GM19035 (cell line): ENCODE data around the gene PTPRCAP.

Experiments used
- ATAC-seq: cut with Tn5 transposase; IDR thresholded peaks from one replicate; pipeline ENCODE4 v1.9.1; 2021; ENCODE audit not compliant: unreplicated experiment

The PTPRCAP gene

DNA sequence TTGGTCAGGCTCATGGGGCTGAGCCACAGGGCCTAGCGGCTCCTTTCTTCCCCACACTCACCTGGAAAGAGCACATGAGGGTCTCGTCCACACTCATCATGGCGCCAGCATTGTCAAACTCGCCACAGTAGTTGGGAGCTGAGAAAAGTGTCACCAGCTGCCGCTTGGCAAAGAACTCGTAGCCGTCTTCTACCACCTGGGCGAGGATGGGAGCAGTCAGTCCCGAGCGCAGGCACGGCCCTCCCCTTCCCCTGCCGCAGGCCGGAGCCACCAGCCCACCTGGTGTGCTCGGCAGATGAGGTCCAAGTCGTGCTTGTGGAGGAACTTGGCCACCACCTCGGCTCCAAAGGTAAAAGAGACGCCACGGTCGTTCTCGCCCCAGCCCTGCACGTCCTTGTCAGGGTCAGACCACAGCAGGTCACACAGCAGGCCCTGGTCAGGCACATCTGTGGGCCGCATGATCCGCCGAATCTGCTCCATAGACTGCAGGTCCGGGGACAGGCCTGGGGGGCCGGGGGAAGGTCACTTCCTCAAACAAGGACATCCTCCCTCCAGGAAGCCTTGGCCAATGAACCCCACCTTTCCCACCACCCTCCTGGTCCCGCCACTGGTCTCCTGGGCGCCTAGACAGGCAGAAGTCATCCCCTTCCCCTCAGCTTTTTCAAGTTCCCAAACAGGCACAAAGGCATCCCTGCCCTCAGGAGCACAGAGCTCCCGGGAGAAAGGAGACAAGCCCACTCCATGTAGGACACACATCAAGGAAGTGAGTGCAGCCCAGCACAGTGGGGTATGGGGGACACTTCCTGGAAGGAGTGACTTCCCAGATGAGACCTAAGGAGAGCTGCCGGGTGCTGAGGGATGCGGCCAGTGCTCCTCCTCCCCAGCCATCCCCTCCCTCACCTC, 38.6 kb downstream of the PTPRCAP start:
- ATAC-seq, result no peak

GRCh38 chr11:67397986-67398660, 39.4 kb downstream of the PTPRCAP start:
- ATAC-seq, result no peak

DNA sequence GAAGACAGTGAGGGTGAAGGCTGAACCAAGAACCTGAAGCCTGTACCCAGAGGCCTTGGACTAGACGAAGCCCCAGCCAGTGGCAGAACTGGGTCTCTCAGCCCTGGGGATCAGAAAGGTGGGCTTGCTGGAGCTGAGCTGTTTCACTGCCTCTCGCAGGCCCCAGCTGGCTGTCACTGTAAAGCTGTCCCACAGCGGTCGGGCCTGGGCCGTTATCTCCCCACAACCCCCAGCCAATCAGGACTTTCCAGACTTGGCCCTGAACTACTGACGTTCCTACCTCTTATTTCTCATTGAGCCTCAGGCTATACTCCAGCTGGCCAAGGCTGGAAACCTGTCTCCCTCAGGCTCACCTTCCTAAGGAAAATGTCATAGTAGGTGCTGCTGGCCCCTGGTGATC, 39.9 kb downstream of the PTPRCAP start:
- ATAC-seq, result no peak

- ATAC-seq, result no peak
Measured at GRCh38 chr11:67396587-67397389, 40.7 kb downstream of the PTPRCAP start.

- no peak for ATAC-seq
Measured at GRCh38 chr11:67396259-67396581, 41.3 kb downstream of the PTPRCAP start.

DNA sequence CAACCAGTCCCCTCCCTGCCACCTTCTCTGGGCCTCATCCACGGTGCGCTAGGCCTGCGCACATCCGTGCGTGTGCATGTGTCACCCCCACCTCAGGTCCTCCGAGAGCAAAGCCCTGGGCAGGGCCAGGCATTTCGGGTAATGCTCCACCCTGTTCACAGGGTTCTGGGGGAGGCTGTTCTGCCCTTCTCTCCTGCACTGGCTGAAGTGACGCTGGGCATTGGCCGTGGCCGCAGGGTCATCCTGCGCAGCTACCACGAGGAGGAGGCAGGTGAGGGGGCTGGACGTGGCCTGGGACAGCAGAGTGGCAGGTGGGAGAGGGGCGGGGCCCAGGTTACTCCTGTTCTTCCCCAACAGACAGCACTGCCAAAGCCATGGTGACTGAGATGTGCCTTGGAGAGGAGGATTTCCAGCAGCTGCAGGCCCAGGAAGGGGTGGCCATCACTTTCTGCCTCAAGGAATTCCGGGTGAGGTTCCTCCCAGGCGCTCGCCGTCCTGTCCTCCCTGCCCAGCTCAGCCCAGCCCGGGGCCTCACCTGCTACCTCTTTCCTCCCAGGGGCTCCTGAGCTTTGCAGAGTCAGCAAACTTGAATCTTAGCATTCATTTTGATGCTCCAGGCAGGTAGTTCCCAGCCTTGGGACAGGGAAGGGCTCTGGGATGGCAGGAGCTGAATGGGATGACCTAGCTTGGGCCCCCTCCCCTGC, 41.8 kb downstream of the PTPRCAP start:
- no peak for ATAC-seq

GRCh38 chr11:67393990-67394389, 43.5 kb downstream of the PTPRCAP start:
- ATAC-seq, result no peak

DNA sequence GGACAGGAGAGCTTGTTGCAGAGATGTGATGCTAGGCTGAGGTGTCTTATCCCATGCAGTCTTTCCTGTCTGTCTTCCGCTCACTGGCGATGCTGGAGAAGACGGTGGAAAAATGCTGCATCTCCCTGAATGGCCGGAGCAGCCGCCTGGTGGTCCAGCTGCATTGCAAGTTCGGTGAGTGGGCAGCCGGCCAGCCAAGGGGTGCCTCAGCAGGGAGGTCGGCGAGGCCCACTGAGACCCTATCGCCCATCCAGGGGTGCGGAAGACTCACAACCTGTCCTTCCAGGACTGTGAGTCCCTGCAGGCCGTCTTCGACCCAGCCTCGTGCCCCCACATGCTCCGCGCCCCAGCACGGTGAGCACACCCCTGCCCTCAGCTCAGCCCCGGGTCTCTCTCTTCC, 44.0 kb downstream of the PTPRCAP start:
- ATAC-seq, result no peak

DNA sequence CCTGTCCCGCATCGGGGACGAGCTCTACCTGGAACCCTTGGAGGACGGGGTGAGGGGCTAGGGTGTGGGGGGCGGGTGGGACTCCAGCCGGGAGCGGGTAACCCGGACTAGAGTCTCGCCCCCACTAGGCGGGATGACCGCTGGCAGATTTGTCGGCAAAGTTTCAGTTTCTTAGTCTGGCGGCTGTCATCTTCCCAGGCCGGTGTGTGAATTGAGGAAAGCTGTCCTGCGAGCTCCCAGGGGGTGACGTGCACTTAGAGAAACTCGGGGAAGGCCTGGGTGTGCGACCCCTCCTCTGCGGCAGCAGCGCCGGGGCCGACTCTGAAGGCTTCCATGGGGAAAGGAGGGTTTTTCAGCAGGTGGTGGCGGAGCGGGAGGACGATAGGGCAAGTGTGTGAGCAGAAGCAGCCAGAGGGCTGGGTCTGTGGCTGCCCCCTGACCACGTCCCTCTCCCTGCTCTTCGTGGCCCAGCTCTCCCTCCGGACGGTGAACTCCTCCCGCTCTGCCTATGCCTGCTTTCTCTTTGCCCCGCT, 45.2 kb downstream of the PTPRCAP start:
- ATAC-seq, result no peak

DNA sequence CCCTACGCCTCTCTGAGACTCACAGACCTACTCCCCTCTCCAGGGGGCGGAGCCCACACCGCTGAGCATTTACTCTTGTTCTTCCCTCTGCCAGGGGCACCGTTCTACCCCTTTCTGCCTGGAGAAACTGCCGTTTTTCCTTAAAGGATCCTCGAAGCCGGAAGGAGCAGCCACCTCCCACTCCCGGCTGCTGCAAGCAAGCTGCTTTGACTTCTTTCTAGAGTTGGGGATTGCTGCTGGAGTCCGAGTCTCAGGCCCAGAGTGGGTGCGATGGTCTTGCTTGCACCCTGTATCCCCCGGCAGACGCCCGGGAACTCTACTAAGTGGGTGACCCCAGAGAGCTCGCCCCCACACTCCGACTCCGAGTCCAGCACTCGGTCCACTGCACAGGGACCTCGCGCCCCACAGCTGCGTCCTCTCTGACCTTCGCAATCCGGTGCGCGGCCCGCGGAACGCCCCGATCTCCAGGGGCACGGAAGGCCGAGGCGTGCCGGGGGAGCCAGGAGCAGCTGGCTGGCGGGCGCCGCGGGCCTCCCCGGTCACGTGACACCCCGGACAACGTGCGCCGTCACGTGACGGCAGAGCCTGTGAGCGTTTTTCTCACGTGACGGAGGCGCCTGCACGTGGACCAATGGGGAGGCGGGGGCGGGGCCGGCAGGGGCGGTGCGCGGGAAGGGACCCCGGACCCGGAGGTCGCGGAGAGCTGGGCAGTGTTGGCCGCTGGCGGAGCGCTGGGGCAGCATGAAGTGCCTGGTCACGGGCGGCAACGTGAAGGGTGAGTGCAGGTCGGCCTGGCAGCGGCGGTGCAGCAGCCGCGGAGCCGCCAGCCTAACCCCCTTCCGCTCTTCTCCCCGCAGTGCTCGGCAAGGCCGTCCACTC, 45.9 kb downstream of the PTPRCAP start, which contains the start of gene RAD9A:
Gene RAD9A, plus strand, starts transcription at position 683 of the 879 bp plus-strand sequence. Its CDS starts 59 bp downstream, at position 742.
- peak; percentile 64 for ATAC-seq

DNA sequence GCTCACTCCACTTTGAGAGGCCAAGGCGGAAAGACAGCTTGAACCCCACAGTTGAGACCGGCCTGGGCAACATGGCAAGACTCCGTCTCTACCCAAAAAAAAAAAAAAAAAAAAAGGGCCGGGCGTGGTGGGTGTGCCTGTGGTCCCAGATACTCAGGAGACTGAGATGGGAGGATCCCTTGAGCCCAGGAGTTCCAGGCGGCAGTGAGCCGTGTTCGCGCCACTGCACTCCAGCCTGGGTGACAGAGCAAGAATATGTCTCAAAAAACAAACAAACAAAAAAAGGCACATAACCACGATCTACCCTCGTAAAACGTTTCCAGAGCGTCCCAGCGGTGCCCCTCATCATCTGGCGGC, 46.6 kb downstream of the PTPRCAP start:
- no peak for ATAC-seq

- ATAC-seq, result no peak
Measured at GRCh38 chr11:67389477-67389876, 48.0 kb downstream of the PTPRCAP start.

GRCh38 chr11:67387518-67387917, 50.0 kb downstream of the PTPRCAP start:
- ATAC-seq, result no peak

- ATAC-seq, result no peak
Measured at GRCh38 chr11:67387069-67387468, 50.4 kb downstream of the PTPRCAP start.
